ENCODE measurements around the gene MARS1.

- peak; percentile 90 for TF ChIP-seq CTCF (IDR thresholded peaks at IDR 0.05; ENCODE audit: insufficient read depth, low read depth, low read length)
- no peak for TF ChIP-seq EZH2 (IDR thresholded peaks at IDR 0.05; ENCODE audit: insufficient read depth, low read length)
Measured at GRCh38 chr12:57452937-57453509, 34.8 kb upstream of the MARS1 start.
